ENCODE data around the gene C12orf57. TPM values are rescaled to one million over a fixed set of nuclear protein-coding genes. Genes with fewer than 3 reads are reported as not detected.

C12orf57 gene
- polyA plus RNA-seq, 1 donor (not counting 4 experiments of a cell fraction or from before 2014, with no cell fraction given): 137 TPM

GRCh38 chr12:6967651-6968100, 23.9 kb downstream of the C12orf57 start:
- Histone ChIP-seq H3K36me3 (ENCODE audit: control insufficient read depth in 2 of 2, extremely low read depth in 1 of 2, insufficient read depth in 2 of 2, low read length in 2 of 2) (peaks cover 22 to 54% of the 10 kb centered on the region in 2 experiments), H4K20me1 (ENCODE audit: control insufficient read depth, extremely low read depth, insufficient read depth, low read length) (peaks cover 8% of the 10 kb centered on the region), H3K9me1 (ENCODE audit: control insufficient read depth, extremely low read depth, insufficient read depth, low read length) (peaks cover 3% of the 10 kb centered on the region), H3K9ac (ENCODE audit: control insufficient read depth, extremely low read depth, insufficient read depth, low read length) (peak overlapping the region; percentile 14), H3K79me2 (ENCODE audit: control insufficient read depth, insufficient read depth, low read length) (peaks cover 89% of the 10 kb centered on the region), H3K27ac (ENCODE audit: control insufficient read depth, insufficient read depth, low read length) (peak overlapping the region; percentile 11), H3K4me2 (ENCODE audit: control insufficient read depth, extremely low read depth, insufficient read depth, low read depth, low read length) (no peak overlapping the region), H3K27me3 (ENCODE audit: control insufficient read depth, extremely low read depth, insufficient read depth, low read length) (no peaks in the 10 kb centered on the region), H3K4me1 (ENCODE audit: control insufficient read depth, extremely low read depth, insufficient read depth, low read length) (peaks cover 44% of the 10 kb centered on the region), H3K4me3 (ENCODE audit: control insufficient read depth in 2 of 3, extremely low read depth in 1 of 3, insufficient read depth in 2 of 3, low read depth in 1 of 3, low read length in 3 of 3) (no peak overlapping the region), H2AFZ (ENCODE audit: control insufficient read depth, low read length) (no peak overlapping the region), H3K9me3 (ENCODE audit: control insufficient read depth, low read depth, low read length) (no peaks in the 10 kb centered on the region)
- no peak for TF ChIP-seq EZH2 (IDR thresholded peaks at IDR 0.05; ENCODE audit: low read length)
- no peak for TF ChIP-seq CTCF (optimal IDR thresholded peaks at IDR 0.05 in 1 of 3, IDR thresholded peaks at IDR 0.05 in 1 of 3, conservative IDR thresholded peaks at IDR 0.05 in 1 of 3; ENCODE audit: extremely low read depth in 1 of 3, insufficient read depth in 2 of 3, low read length in 3 of 3)
- FAIRE-seq (no peak), DNase-seq (ENCODE audit: low read depth, low spot score) (no peak)
- dilution Hi-C loops (cut with MboI; ENCODE audit: extremely low pct_ligation_motif_present, low sequenced_read_pairs): no loop called here

- no peak overlapping the region for H3K9ac ChIP-seq (ENCODE audit: control insufficient read depth, extremely low read depth, insufficient read depth, low read length)
- H4K20me1 ChIP-seq (ENCODE audit: control insufficient read depth, extremely low read depth, insufficient read depth, low read length): peaks cover 8% of the 10 kb centered on the region
- H3K27ac ChIP-seq (ENCODE audit: control insufficient read depth, insufficient read depth, low read length): no peak overlapping the region
- no peak for FAIRE-seq
- H3K9me1 ChIP-seq (ENCODE audit: control insufficient read depth, extremely low read depth, insufficient read depth, low read length): peaks cover 3% of the 10 kb centered on the region
- H3K9me3 ChIP-seq (ENCODE audit: control insufficient read depth, low read depth, low read length): no peaks in the 10 kb centered on the region
- H3K4me3 ChIP-seq (ENCODE audit: control insufficient read depth in 2 of 3, extremely low read depth in 1 of 3, insufficient read depth in 2 of 3, low read depth in 1 of 3, low read length in 3 of 3): no peak overlapping the region
- H3K27me3 ChIP-seq (ENCODE audit: control insufficient read depth, extremely low read depth, insufficient read depth, low read length): no peaks in the 10 kb centered on the region
- DNase-seq (ENCODE audit: low read depth, low spot score): no peak
- H3K36me3 ChIP-seq (ENCODE audit: control insufficient read depth in 2 of 2, extremely low read depth in 1 of 2, insufficient read depth in 2 of 2, low read length in 2 of 2): peaks cover 22 to 55% of the 10 kb centered on the region in 2 experiments
- peaks cover 42% of the 10 kb centered on the region for H3K4me1 ChIP-seq (ENCODE audit: control insufficient read depth, extremely low read depth, insufficient read depth, low read length)
- dilution Hi-C loops (cut with MboI; ENCODE audit: extremely low pct_ligation_motif_present, low sequenced_read_pairs): no loop called here
- peak overlapping the region; percentile 86 for H3K4me2 ChIP-seq (ENCODE audit: control insufficient read depth, extremely low read depth, insufficient read depth, low read depth, low read length)
- H3K79me2 ChIP-seq (ENCODE audit: control insufficient read depth, insufficient read depth, low read length): peaks cover 91% of the 10 kb centered on the region
- no peak overlapping the region for H2AFZ ChIP-seq (ENCODE audit: control insufficient read depth, low read length)
- TF ChIP-seq EZH2 (IDR thresholded peaks at IDR 0.05; ENCODE audit: low read length) (no peak), CTCF (optimal IDR thresholded peaks at IDR 0.05 in 1 of 3, IDR thresholded peaks at IDR 0.05 in 1 of 3, conservative IDR thresholded peaks at IDR 0.05 in 1 of 3; ENCODE audit: extremely low read depth in 1 of 3, insufficient read depth in 2 of 3, low read length in 3 of 3) (no peak)
Measured at GRCh38 chr12:6968426-6968825, 24.6 kb downstream of the C12orf57 start.
